IPS-NIHi7 (cell line): ENCODE measurements around the gene SPACDR.

ENCODE experiments used
- DNase-seq: peaks from one replicate; pipeline ENCODE4 v3.0.0; 2012; ENCODE audit warnings: mixed read lengths; ENCODE audit errors: extremely low spot score

The SPACDR gene

GRCh38 chr7:100435401-100436304, 28.4 kb downstream of the SPACDR start:
- peak; percentile 39 for DNase-seq

GRCh38 chr7:100434297-100435144, 29.5 kb downstream of the SPACDR start:
- DNase-seq: no peak

- no peak for DNase-seq
Observed at GRCh38 chr7:100433592-100434296, 30.3 kb downstream of the SPACDR start.

- DNase-seq: no peak
Observed at GRCh38 chr7:100433276-100433591, 30.8 kb downstream of the SPACDR start.

- no peak for DNase-seq
Observed at GRCh38 chr7:100432621-100433275, 31.3 kb downstream of the SPACDR start.

GRCh38 chr7:100432053-100432452, 32.0 kb downstream of the SPACDR start:
- no peak for DNase-seq

- DNase-seq: no peak
Observed at GRCh38 chr7:100431286-100431735, 32.7 kb downstream of the SPACDR start.

GRCh38 chr7:100430493-100431285, 33.4 kb downstream of the SPACDR start:
- DNase-seq: no peak

GRCh38 chr7:100429637-100430492, 34.2 kb downstream of the SPACDR start, which contains the start of gene MEPCE:
Gene MEPCE (plus strand): TSS chr7:100429831. CDS start chr7:100430019, 188 bp downstream.
- DNase-seq: peak; percentile 90

- peak; percentile 91 for DNase-seq
Observed at GRCh38 chr7:100428967-100429636, 35.0 kb downstream of the SPACDR start.

- DNase-seq: peak; percentile 94
Observed at GRCh38 chr7:100428199-100428966, 35.7 kb downstream of the SPACDR start, which contains the start of gene ZCWPW1. Gene ZCWPW1 (minus strand): TSS chr7:100428703. CDS start chr7:100420649, 8,054 bp downstream.

- no peak for DNase-seq
Observed at GRCh38 chr7:100427762-100428198, 36.3 kb downstream of the SPACDR start.

GRCh38 chr7:100426516-100426915, 37.5 kb downstream of the SPACDR start:
- no peak for DNase-seq

GRCh38 chr7:100425347-100425746, 38.7 kb downstream of the SPACDR start:
- no peak for DNase-seq

- no peak for DNase-seq
Observed at GRCh38 chr7:100423315-100423714, 40.7 kb downstream of the SPACDR start.

GRCh38 chr7:100419660-100420226, 44.3 kb downstream of the SPACDR start:
- no peak for DNase-seq

GRCh38 chr7:100418930-100419659, 45.0 kb downstream of the SPACDR start:
- no peak for DNase-seq
